A549 (cell line): ENCODE measurements around the gene CYP4V2.

Experiments
- CBX2 ChIP-seq: fragments of 200-600 bp; sonication (generic); IDR thresholded peaks from 2 replicates; pipeline ENCODE4 v1.6.1; 2016; ENCODE audit warnings: low read depth, mild to moderate bottlenecking, borderline replicate concordance
- CEBPB ChIP-seq, 2 experiments: fragments of >200 bp in 1 of 2; sonication (Bioruptor Twin) in 1 of 2; formaldehyde crosslinking in 1 of 2; IDR thresholded peaks; 2 replicates each; pipeline ENCODE4 v1.6.1; 2012 to 2016
- CTCF ChIP-seq: fragments of >200 bp; sonication (Bioruptor Twin); formaldehyde crosslinking; IDR thresholded peaks from 3 replicates; pipeline ENCODE4 v1.5.1; 2016
- EHMT2 ChIP-seq: fragments of 200-600 bp; sonication (generic); IDR thresholded peaks from 2 replicates; pipeline ENCODE4 v1.6.1; 2016; ENCODE audit warnings: antibody characterized with exemption, low read depth, mild to moderate bottlenecking, moderate library complexity
- JUN ChIP-seq, 2 experiments: fragments of >200 bp; sonication (Bioruptor Twin); formaldehyde crosslinking; IDR thresholded peaks; 2 replicates in 1 of 2; 3 replicates in 1 of 2; pipeline ENCODE4 v1.6.1; 2016 to 2017
- MAFK ChIP-seq: fragments of 450-650 bp; IDR thresholded peaks from 2 replicates; pipeline ENCODE4 v1.6.1; 2014; ENCODE audit not compliant: partially characterized antibody
- MAZ ChIP-seq: fragments of 150-350 bp; IDR thresholded peaks from 2 replicates; pipeline ENCODE4 v1.6.1; 2014; ENCODE audit warnings: antibody characterized with exemption, low read depth, low read length, borderline replicate concordance
- POLR2A ChIP-seq: IDR thresholded peaks from 2 replicates; pipeline ENCODE4 v1.6.1; 2012; ENCODE audit warnings: mild to moderate bottlenecking, low read length
- RCOR1 ChIP-seq: fragments of 150-350 bp; IDR thresholded peaks from 2 replicates; pipeline ENCODE4 v1.6.1; 2014; ENCODE audit warnings: antibody characterized with exemption, low read length, low read depth
- REST ChIP-seq: fragments of 200-600 bp; sonication (generic); IDR thresholded peaks from 2 replicates; pipeline ENCODE4 v1.6.1; 2016; ENCODE audit warnings: antibody characterized with exemption, mild to moderate bottlenecking, moderate library complexity
- USF2 ChIP-seq: fragments of 450-650 bp; IDR thresholded peaks from 2 replicates; pipeline ENCODE4 v1.6.1; 2014; ENCODE audit warnings: antibody characterized with exemption

GRCh38 chr4:186158021-186158813 is 33.1 kb upstream of the CYP4V2 start:
- TF ChIP-seq CTCF (no peak), REST (no peak), EHMT2 (no peak), USF2 (no peak), RCOR1 (no peak), CEBPB (IDR thresholded peaks at IDR 0.05) (no peak), JUN (IDR thresholded peaks at IDR 0.05) (no peak), POLR2A (no peak), CBX2 (no peak), MAFK (no peak), MAZ (no peak)
